Measurements from ENCODE around the gene TNNI2. TPM values are rescaled to one million over a fixed set of nuclear protein-coding genes. Genes with fewer than 3 reads are reported as not detected.

The TNNI2 gene
- total and polyA plus RNA-seq, 10 of the 15 experiments (the other 5 are each of a cell fraction or from before 2014, with no cell fraction given), result 0.14 to 0.79 (median 0.37) TPM; not detected in 4

DNA sequence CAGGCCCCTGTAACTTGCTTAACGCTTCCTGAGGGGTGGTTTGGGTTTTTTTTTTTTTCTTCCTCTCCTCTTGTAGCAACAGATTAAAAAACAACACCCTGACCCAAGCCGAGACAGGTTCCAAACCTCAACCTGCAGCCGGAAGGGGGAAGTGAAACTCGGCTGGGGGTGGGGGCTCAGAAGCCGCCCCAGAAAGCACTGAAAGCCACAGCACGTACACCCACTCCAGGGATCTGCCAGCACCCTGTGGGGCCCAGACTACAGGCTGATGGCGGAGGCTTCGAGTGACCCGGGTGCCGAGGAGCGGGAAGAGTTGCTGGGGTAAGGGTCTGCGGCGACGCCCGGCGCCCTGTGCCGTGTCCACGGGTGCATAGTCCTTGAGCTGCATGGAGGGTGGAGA, 14.1 kb downstream of the TNNI2 start, which contains the start of gene LSP1 (continued):
- TF ChIP-seq NRF1 (conservative IDR thresholded peaks at IDR 0.05; ENCODE audit: low read depth, low read length), result no peak

DNA sequence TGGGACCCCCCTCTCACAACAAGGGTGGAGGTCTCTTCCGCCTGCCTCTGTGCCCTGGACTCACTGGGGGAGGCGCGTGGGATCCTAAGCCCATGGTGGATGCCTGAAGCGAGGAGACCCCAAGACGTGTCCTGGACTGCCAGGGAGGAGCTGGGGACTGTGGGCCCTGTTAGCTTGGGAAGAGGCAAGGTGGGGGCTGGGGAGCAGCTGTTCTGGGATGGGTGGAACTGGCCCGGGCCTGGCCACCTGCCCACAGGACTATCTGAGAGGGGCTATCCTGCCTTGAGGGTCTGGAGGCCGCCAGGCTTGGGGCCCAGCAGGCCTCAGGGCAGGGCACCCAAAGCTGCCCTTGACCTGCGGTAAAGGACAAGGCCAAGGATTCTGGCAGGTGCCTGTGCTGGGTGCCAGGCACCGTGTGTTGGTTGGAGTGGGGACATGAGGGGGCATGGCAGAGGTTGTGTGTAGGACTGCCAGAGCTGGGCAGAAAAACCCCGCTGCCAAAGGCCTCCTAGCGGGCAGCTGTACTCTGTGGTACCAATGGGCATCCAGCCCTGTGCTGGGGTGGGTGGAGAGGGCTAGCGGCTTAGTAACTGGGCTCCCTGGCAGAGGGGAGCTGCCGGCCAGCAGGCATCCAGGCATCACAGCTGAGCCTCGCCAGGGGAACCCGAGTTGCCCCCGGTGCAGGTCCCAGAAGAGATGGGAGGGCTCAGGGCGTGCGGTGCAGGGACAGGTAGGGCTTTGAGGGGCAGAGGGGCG, 14.8 kb downstream of the TNNI2 start:
- CTCF ChIA-PET, result interaction anchor here (0.6 to 5.5 kb wide), 7 partner anchors 15 to 298 kb away, joined by 3 to 23 read pairs (median 4); partner anchors contain the start of gene TNNI2
- Histone ChIP-seq H4K20me1 (ENCODE audit: control insufficient read depth, insufficient read depth) (peaks cover 15% of the 10 kb centered on the region; the same call in 1 of the 2 replicates), H2AFZ (ENCODE audit: control insufficient read depth, low read depth, low read length) (no peak overlapping the region), H3K27ac (ENCODE audit: control insufficient read depth, insufficient read depth) (peak overlapping the region; percentile 99), H3K4me3 (peak overlapping the region; percentile 96), H3K9ac (ENCODE audit: control insufficient read depth, insufficient read depth, low read length) (peak overlapping the region; percentile 92), H3K4me1 (ENCODE audit: control insufficient read depth, insufficient read depth, low read length) (peaks cover 60% of the 10 kb centered on the region), H3K4me2 (ENCODE audit: control insufficient read depth, insufficient read depth) (peak overlapping the region; percentile 100), H3K36me3 (ENCODE audit: control insufficient read depth in 2 of 2, insufficient read depth in 2 of 2, low read length in 1 of 2) (peaks cover 1 to 3% of the 10 kb centered on the region in 2 experiments; a peak in 2 of 4 replicates), H3K27me3 (replicated peaks in 1 of 2; ENCODE audit: control insufficient read depth in 2 of 2, insufficient read depth in 2 of 2, low read length in 1 of 2) (no peaks in the 10 kb centered on the region), H3K9me3 (replicated peaks; ENCODE audit: control insufficient read depth, insufficient read depth, low read length) (no peaks in the 10 kb centered on the region), H3K79me2 (ENCODE audit: control insufficient read depth, insufficient read depth, low read length) (peaks cover 64% of the 10 kb centered on the region)
- TF ChIP-seq BACH1 (IDR thresholded peaks at IDR 0.05; ENCODE audit: borderline replicate concordance) (0 out of 2 replicates have a peak, but pooled peaks have one; percentile 24), IRF4 (IDR thresholded peaks at IDR 0.05; ENCODE audit: low read depth, low read length) (no peak), CBFB (IDR thresholded peaks at IDR 0.05; ENCODE audit: low read depth) (peak; percentile 21; the same call in 1 of the 2 replicates), MXI1 (IDR thresholded peaks at IDR 0.05; ENCODE audit: low read depth, low read length) (peak; percentile 35; the same call in 1 of the 2 replicates), MYC (IDR thresholded peaks at IDR 0.05; ENCODE audit: insufficient read depth, insufficient read length, insufficient replicate concordance, low read length, severe bottlenecking) (peak; percentile 19), TAF1 (IDR thresholded peaks at IDR 0.05; ENCODE audit: borderline replicate concordance, low read depth, low read length) (0 out of 2 replicates have a peak, but pooled peaks have one; percentile 17), HDAC2 (IDR thresholded peaks at IDR 0.05) (no peak), TCF12 (IDR thresholded peaks at IDR 0.05; ENCODE audit: low read depth, low read length) (0 out of 2 replicates have a peak, but pooled peaks have one; percentile 9), BMI1 (IDR thresholded peaks at IDR 0.05; ENCODE audit: borderline replicate concordance) (no peak)
- TF ChIP-seq, protein P1, sequence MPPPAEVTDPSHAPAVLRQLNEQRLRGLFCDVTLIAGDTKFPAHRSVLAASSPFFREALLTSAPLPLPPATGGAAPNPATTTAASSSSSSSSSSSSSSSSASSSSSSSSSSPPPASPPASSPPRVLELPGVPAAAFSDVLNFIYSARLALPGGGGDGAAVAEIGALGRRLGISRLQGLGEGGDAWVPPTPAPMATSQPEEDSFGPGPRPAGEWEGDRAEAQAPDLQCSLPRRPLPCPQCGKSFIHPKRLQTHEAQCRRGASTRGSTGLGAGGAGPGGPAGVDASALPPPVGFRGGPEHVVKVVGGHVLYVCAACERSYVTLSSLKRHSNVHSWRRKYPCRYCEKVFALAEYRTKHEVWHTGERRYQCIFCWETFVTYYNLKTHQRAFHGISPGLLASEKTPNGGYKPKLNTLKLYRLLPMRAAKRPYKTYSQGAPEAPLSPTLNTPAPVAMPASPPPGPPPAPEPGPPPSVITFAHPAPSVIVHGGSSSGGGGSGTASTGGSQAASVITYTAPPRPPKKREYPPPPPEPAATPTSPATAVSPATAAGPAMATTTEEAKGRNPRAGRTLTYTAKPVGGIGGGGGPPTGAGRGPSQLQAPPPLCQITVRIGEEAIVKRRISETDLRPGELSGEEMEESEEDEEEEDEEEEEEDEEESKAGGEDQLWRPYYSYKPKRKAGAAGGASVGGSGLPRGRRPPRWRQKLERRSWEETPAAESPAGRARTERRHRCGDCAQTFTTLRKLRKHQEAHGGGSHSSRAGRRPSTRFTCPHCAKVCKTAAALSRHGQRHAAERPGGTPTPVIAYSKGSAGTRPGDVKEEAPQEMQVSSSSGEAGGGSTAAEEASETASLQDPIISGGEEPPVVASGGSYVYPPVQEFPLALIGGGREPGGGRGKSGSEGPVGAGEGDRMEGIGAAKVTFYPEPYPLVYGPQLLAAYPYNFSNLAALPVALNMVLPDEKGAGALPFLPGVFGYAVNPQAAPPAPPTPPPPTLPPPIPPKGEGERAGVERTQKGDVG (CRISPR knock-in tag; IDR thresholded peaks at IDR 0.05), result no peak
- TF ChIP-seq, protein P2, sequence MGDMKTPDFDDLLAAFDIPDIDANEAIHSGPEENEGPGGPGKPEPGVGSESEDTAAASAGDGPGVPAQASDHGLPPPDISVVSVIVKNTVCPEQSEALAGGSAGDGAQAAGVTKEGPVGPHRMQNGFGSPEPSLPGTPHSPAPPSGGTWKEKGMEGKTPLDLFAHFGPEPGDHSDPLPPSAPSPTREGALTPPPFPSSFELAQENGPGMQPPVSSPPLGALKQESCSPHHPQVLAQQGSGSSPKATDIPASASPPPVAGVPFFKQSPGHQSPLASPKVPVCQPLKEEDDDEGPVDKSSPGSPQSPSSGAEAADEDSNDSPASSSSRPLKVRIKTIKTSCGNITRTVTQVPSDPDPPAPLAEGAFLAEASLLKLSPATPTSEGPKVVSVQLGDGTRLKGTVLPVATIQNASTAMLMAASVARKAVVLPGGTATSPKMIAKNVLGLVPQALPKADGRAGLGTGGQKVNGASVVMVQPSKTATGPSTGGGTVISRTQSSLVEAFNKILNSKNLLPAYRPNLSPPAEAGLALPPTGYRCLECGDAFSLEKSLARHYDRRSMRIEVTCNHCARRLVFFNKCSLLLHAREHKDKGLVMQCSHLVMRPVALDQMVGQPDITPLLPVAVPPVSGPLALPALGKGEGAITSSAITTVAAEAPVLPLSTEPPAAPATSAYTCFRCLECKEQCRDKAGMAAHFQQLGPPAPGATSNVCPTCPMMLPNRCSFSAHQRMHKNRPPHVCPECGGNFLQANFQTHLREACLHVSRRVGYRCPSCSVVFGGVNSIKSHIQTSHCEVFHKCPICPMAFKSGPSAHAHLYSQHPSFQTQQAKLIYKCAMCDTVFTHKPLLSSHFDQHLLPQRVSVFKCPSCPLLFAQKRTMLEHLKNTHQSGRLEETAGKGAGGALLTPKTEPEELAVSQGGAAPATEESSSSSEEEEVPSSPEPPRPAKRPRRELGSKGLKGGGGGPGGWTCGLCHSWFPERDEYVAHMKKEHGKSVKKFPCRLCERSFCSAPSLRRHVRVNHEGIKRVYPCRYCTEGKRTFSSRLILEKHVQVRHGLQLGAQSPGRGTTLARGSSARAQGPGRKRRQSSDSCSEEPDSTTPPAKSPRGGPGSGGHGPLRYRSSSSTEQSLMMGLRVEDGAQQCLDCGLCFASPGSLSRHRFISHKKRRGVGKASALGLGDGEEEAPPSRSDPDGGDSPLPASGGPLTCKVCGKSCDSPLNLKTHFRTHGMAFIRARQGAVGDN (IDR thresholded peaks at IDR 0.05), result peak; percentile 48; the same call in 1 of the 2 replicates
- POLR2A ChIA-PET, result interaction anchor here (0.6 to 1.0 kb wide), 2 partner anchors 37 to 928 kb away, joined by 3 to 4 read pairs; partner anchors contain the start of gene AP2A2
- intact Hi-C loops (cut with micrococcal nuclease; ENCODE audit: unreplicated experiment) (loop anchor here (5.0 kb wide), 2 partner anchors 529 to 549 kb away; partner anchors contain the start of gene TSSC4), in situ Hi-C loops (cut with MboI) (loop anchor here (5.0 to 10.0 kb wide), 2 partner anchors 529 to 1009 kb away; partner anchors contain the start of genes POLR2L and TSPAN4)
- FAIRE-seq (no peak), DNase-seq (ENCODE audit: low read depth, low spot score) (no peak), ATAC-seq (peak; percentile 10)
- WGBS (ENCODE audit: insufficient coverage, insufficient replicate concordance, low lambda C conversion rate, missing lambda C conversion rate), result 2% methylated on average over 19 of the region's 19 CpGs
- BruUV-seq (replicated peaks), result TSS peak; percentile 87
- SMC1A ChIA-PET (ENCODE audit: uncharacterized antibody, unreplicated experiment), result interaction anchor here (1.2 to 2.6 kb wide), 3 partner anchors 11 to 149 kb away, joined by 3 to 7 read pairs (median 3); no protein-coding TSS in a partner anchor
- RAD21 ChIA-PET (ENCODE audit: unreplicated experiment), result interaction anchor here (1.2 kb wide), 1 partner anchor 83 kb away, joined by 3 read pairs; no protein-coding TSS in a partner anchor
